ENCODE results near the gene JPH2.
A peak's percentile ranks its signal among the peaks of the same experiment; 100 is the strongest.

JPH2 gene

DNA sequence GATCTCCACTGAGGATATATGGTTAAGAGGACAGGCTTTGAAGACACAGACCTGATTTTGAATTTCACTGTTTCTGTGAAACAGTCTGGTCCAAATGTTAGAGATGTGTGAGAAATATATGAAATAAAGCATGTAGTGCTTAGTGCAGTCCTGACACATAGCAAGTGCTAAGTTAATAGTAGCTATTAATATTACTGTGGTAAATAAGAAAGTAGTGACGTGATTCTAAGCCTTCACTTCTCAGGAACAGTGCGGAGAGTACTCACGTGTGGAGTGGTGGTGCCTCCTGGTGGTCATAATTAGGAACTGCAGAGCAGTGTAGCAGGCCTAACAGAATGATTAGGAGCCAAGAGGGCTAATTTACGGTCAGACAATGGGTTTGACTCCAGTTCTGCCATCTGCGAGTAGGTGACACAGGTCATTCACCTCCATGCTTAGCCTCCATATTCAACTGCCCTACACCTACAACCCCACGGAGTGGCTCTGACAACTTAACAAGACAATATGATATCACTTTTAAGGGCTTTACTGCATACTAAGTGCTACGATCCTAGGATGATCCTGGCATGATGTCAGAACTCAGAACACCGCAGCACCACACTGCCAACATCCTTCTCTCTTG, 106.2 kb downstream of the JPH2 start:
- DNase-seq, result peak in 49 of 58 donors; percentile 7 to 83 (median 45)

DNA sequence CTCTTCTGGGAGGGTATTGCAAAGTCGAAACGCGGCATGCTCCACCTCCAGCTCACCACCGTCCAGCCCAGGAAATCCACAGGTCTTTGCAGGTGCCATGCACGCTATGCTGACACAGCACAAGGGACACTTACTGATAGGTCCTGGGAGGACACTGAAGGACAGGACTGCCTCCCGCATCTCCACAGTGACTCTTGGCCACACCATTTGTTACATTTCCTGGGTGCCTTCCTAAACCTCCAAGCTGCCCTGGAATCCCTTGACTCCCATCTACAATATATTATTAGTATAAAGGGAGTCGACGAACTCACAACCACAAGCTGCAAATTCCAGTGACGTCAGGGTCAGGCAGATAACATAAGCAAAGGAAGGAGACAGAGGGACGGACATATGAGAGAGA, 106.9 kb downstream of the JPH2 start:
- DNase-seq, result no peak

DNA sequence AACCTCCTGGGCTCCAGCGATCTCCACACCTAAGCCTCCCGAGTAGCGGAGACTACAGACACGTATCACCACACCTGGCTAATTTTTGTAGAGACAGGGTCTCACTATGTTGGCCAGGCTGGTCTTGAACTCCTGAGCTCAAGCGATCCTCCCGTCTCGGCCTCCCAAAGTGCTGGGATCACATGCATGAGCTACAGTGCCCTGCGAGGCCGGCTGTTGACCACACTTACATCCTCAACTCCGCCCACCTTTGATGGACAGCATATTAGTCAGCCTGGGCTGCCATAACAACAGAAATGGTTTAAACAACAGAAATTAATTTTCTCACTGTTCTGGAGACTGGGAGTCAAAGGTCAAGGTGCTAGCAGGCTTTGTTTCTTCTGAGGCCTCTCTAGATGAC, 107.7 kb downstream of the JPH2 start:
- DNase-seq, result no peak

DNA sequence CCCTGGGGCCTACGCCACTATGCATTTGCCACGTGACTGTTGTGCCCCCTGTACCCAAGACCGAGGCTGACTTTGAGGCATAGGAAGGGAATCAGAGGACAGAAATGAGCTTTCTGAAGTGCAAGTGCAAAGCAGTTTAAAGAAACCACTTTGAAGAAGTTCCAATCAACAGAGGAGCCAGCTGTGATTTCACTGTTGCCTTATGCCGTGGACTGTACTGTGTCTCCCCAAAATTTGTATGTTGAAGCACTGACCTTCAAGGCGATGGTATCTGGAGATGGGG, 111.1 kb downstream of the JPH2 start:
- no peak for DNase-seq

DNA sequence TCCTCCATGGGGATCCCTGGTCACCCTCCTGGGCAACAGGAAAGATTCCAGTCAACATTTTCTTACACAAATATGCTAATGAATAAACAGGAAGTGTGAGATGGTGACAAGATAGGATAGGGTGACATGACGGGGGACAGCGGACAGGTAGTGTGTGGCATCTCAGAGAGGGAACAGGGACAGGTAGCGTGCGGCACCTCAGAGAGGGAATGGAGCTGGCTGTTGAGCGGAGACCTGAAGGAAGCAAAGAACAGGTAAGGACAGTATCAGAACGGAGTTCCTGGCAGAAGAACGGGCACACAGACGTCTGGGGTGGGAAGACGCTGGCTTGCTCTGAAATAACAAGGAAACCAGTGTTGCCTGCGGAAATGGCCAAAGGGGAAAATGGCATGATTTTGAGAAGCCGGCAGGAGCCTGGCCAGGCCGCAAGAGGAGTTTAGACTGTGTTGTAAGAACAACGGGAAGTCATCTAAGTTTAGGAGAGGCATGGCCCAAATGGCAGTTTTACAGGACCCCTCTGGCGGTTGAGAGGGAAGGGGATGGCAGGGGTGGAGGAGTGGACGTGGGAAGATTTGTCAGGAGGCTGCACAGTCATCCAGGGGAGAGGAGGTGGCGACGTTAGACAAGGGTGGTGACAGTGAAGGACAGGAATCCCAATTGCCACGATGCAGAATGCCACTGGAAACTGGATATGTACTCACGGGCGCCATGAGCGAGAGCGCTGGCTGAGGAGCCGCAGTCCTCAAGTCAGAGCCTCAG, 111.6 kb downstream of the JPH2 start:
- DNase-seq, result no peak

DNA sequence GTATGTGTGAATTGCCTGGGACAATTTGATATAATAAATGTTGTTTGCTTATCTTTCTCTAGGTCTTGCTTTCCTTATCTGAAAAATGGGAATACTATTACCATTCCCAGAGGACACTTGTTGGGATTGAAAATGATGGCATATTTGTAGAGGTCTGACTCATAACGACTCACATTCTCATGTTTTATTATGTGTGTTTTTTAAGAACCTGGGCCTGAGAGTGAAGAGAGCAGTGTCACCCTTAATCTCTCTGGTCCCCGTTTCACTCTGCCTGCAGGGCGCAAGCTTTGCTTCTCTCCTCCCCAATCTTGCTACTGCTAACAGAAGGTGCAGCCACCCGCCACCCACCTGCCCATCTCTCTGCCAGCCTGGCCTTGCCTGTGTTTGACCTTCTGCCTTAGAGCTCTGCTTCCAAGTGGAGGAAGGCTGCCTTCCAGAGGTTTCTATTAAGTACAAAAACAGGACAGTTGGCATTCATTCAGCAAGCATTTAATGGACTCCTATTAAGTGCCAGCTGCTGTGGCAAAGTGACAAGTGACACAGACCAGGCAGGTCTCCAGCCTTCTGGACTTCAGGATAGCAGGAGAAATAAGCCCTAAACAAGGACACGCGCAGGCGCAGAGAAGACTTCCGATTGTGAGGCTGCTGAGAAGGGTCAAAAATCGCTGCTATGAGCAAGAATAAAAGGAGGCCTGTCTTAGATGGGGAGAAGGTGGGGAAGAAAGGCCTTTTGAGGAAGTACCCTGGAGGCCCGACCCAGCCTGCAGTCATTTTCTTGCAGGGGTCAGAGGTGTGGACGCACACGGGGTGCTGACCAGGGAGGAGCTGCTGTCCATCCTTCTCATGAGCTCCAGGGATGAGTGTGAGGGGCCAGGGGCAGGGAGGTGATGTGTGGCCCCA, 112.5 kb downstream of the JPH2 start:
- peak in 26 of 58 donors; percentile 8 to 54 (median 28) for DNase-seq

DNA sequence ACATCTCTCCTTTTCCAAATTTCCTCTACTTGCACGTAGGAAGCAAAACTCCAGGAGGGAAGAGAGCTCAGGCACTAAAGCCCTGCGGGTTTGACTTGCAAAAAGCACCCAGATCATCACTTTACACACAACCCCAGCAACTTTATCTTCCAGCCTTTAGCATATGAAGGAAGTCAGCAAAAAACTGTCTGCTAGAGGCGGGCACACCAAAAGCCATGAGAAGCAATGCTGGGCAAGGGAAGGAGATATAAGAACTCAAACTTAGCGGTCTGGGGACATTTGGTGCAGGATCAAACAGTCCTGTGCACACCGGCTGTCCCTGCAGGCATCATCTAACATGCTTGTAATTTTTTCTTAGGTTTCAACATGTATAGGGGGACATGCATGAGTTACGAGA, 113.3 kb downstream of the JPH2 start:
- no peak for DNase-seq

DNA sequence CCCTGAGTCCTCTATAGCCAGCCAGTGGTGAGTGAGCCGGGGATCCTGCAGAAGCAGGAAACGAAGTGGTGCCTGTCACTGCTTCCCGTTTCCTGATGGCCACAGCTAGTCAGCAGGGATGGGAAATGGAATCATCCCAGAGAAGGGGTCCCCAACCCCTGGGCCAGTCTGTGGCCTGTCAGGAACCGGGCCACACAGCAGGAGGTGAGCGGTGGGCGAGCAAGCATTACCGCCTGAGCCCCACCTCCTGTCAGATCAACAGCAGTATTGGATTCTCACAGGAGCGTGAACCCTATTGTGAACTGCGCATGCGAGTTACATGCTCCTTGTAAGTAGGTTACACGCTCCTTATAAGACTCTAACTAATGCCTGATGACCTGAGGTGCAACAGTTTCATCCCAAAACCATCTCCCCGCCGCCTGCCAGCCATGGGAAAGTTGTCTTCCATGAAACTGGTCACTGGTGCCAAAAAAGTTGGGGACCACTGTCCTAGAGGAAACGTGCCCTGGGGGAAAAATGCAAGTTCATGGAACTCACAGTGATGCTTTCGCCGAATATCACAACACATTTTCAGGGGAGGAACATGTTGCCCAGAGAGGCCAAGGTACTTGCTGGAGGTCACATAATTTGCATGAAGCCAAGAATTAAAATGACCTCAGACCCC, 113.8 kb downstream of the JPH2 start:
- no peak for DNase-seq

DNA sequence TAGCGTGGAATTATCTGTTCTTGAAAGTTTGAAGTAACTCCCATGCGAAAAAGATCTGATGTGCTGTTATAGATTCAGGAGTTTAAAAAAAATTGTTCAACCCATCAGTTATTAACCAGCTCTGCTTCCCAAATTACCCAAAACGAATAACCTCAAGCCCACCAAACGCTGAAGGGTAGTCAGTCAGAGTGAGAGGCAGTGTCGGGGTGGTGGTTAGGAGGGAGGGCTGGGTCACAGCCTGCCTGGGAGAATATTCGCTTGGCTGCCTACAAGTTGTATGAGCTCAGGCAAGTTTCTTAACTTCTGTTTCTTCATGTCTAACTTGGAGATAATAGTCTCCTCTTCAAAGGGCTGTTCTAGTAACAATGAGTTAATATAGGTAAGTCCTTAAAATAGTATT, 114.6 kb downstream of the JPH2 start:
- DNase-seq, result no peak

DNA sequence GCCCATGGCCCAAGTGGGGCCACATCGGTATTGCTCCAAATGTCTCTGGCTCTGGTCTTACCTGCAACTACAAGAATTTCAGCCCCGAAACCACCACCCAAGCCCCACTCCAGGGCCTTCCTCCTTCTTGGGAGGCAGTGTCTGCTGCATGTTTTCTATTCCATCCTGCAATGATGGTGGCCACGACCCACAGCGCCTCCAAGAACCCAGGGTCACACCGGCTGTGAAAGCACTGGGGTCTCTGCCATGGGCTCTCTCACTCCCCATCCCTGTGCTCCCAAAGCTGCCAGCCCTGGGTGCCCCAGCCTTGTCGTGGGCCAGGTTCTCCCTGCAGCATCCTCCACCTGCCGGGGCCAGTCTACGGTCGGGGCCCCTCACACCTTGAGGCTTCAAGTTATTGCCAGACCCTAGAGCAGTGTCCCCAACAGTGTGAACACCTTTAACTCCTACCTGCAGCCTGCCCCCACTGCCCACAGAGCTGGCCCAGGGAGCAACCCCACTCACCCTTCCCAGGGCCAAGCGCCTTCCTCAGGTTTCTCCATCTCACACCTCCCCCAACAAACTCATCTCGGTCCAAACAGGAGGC, 115.4 kb downstream of the JPH2 start:
- no peak for DNase-seq

DNA sequence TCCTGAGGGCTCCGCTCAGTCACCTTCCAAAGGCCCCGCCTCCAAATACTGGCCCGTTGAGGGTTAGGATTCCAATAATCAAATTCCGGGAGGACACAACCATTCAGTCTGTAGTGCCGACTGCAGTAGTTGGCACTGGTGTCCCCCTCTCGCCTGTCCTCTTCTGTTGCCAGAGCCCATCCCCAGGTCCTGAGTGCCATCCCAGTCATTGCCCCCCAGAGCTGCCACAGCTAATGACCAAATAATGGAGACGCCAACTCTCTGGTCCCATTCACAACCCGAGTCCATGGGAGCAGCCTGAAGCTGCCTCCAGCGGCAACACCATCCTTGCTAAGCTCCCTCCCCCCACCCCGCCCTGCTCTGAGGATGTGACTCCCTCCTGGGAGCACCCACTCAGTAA, 115.9 kb downstream of the JPH2 start:
- DNase-seq, result no peak

DNA sequence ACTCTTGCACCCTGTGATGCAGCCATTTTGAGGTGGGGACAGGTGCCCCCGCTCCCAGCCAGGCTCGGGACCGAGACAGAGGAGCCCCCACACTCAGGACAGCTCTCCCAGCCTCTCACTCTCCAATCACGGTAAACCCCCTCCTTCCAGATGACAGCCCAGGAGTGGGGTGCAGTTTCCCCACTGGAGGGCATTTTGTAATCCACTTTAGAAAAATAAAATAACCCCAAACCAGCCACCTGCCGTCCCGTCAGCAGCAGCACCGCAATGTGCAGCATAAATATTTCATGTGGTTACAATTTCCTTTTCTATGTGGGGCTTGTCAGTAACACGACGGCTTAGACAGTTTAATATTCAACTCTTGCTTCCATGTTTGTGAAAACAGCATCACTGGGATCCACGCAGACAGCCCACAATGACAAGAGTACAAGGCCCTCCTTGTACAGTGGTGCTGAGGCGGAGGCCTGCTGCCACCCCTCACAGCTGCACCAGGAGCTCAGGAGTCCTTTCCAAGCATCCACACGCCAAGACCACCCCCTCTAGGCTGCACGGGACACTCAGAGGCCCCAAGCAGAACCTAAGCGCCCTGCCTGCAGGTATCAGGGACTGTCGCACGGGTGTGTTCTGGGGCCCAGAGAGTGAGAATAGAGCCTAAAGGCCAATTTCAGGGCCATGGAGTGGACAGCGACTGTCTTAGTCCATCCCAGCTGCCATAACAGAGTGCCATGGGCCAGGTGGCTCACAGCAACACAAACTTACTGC, 116.7 kb downstream of the JPH2 start:
- DNase-seq, result peak in 16 of 58 donors; percentile 9 to 53 (median 26)

DNA sequence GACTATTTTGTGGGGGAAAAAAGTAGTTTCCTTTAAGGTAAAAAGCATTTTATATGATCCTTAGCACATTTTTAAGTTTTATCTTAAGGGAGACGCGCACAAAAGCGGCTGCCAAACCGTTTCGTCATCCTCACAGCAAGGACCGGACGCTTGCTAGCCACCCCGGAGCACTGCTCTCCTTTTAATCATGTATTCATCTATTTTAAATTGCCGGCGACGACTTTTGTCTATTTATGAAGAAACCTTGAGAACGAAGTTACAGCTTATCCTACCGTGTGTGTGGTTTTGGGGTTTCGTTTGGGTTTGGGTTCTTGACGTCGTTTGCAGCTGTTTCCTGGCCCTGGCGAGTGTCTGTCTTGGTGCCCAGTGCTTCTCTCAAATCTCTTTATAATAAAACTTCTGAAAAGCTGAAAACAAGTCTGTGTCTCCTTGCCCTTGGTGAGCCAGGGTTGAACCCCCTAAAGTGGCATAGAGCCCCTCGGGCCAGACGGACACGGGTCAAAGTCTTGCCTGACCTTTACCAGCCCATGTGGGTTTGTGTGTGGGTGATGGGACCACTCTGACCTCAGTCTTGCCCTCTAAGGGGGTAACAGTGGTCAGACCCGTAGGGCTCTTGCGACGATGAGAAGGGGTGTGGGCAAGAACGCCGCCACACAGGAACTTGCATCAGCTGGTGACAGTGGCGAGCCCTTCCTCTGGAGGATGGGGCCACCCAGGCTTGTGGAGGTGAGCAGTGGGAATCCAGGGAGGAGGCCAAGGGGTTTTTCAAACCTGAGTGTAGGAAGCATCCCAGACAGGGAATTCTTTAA, 117.6 kb downstream of the JPH2 start:
- DNase-seq, result no peak

DNA sequence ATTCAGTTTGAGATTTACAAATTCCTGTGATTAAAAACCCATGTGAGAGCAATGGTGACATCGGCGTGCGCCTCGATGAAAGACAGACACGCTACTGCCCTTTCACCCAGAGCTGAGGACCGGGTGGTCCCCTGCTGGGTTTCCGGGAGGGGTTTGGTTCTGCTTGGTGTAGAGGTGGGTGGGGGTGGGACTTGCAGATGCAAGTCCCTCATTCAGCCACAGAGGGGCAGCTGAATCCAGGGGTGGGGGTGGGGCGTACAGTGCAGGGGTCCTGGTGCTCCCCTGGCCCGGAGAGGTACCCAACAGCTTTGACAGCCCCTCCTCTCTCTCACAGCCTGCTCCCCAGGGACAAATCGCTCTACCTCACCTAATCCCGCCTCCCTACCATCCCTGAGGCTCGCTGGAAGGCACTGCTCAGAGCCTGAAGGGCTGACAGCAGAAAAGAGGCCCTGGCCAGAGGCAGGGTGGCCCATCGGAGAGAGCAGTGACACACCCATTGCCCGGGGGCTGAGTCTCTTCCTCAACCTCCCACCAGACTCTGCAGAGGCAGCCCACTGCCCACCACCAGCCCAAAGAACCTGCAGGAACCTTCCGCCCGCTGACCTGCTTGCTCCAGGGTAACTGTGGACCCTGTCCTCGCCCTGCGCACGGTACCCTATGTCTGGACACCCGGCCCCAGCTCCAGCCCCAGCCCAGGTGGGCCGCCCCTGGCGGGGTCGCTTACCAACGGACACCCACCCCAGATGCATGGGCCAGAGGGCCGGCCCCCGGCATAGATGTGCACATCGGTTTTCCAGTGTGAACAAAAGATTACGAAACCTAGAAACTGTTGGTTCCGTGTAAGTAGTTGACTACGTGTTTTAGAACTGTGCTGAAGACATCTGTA, 118.4 kb downstream of the JPH2 start:
- no peak for DNase-seq

DNA sequence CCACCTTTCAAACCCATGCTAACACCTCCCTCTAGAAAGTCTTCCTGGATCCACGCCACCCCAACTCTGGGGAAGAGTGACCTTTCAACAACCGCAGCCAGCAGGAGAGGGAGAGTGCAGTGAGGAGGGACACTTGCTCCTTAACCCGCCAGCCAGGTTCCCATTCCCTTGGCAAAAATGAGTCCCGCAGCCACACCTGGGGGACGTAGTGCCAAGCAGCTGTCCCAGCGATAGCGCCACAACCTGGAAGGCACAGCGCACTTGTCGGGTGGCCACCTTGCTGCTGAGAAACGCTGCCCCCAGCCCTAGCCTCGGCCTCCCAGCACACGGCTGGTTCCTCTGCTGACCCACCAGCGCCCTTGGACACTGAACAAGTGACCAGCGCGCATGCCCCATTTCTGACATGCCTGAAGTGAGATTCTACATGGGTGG, 119.3 kb downstream of the JPH2 start:
- DNase-seq, result no peak

DNA sequence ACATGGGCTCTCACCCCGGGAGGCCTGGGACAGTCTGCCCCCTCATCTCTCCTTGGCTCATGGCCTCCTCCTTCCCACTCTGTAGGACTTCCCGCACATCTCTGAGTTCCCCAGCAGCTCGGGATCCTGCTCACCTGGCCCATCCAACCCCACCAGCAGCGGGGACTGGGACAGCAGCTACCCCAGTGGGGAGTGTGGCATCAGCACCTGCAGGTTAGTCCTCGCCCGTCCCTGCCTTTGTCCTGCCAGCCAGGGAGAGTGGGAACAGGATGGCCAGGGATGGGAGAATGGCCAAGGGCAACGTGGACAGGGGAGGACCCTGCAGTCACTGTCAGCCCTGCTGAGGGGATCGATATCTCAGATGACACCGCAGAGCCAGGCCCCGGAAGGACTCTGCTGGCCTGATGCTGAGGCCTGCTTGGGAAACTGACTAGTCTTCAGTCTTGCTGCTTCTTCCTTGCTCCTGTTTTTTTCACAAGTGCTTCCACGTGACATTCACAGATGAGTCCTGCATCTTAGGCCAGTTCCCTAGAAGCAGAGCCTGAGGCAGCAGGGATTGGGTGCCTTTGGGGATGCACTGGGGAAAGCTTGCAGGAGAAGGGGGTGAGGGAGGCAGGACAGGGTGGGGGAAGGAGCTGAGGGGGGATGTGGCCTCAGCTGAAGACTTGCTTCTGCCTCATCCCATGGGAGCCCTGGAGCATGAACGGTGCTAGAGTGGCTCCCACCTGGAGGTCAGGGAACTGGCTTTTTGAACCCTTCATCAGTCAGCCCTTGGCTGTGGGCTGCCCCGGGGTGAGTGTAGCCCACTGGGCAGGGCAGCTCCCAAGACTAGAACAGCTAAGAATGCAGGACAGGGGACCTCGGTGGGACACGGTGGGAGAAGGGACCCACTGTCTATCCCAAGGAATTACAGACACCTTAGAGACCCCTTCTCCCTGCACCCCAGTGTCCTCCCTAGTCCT, 120.1 kb downstream of the JPH2 start:
- DNase-seq, result no peak

Data from anterior cingulate cortex (tissue), 58 donors.